GM20000 (cell line): Measurements from ENCODE around the gene ZNF292.
"Not testable (repeated sequence)": the region's sequence is repeated elsewhere in the genome, so short reads cannot be mapped to it uniquely, and the experiment has no call there.

Experiments
- DNase-seq: peaks from one replicate; pipeline ENCODE4 v3.0.0; 2012; ENCODE audit warnings: low spot score
- CTCF ChIP-seq: IDR thresholded peaks from 2 replicates; pipeline ENCODE4 v1.5.1; 2012; ENCODE audit warnings: mild to moderate bottlenecking, control low read depth; ENCODE audit errors: extremely low read depth, missing control alignments

Gene ZNF292

GRCh38 chr6:87151471-87151780, 3.9 kb upstream of the ZNF292 start:
- no peak for DNase-seq

GRCh38 chr6:87151781-87152525, 3.4 kb upstream of the ZNF292 start:
- peak; percentile 75 for DNase-seq
- no peak for TF ChIP-seq CTCF

More at GRCh38 chr6:87151471-87151780, 3.9 kb upstream of the ZNF292 start:
- no peak for TF ChIP-seq CTCF

GRCh38 chr6:87152526-87152955, 2.8 kb upstream of the ZNF292 start:
- DNase-seq = peak; percentile 13
- TF ChIP-seq CTCF = no peak

GRCh38 chr6:87154641-87154992, 748 bp upstream of the ZNF292 start:
- TF ChIP-seq CTCF = no peak
- no peak for DNase-seq

- DNase-seq = peak; percentile 10
- no peak for TF ChIP-seq CTCF
Measured at GRCh38 chr6:87155842-87156815, 764 bp downstream of the ZNF292 start.

GRCh38 chr6:87157596-87157995, 2.2 kb downstream of the ZNF292 start:
- not testable (repeated sequence) for DNase-seq

- no peak for TF ChIP-seq CTCF
- no peak for DNase-seq
Measured at GRCh38 chr6:87161299-87161698, 5.9 kb downstream of the ZNF292 start.
